Activated CD4-positive, alpha-beta T cell treated with anti-CD3 and anti-CD28 coated beads for 4 hours (primary cell): ENCODE measurements around the gene KATNB1.
A peak's percentile ranks its signal among the peaks of the same experiment; 100 is the strongest.
"Not testable (repeated sequence)": the region's sequence is repeated elsewhere in the genome, so short reads cannot be mapped to it uniquely, and the experiment has no call there.

Experiments
- DNase-seq, 2 donors: peaks; one replicate each; pipeline ENCODE4 v3.0.0-alpha.2; 2020

The KATNB1 gene

DNA sequence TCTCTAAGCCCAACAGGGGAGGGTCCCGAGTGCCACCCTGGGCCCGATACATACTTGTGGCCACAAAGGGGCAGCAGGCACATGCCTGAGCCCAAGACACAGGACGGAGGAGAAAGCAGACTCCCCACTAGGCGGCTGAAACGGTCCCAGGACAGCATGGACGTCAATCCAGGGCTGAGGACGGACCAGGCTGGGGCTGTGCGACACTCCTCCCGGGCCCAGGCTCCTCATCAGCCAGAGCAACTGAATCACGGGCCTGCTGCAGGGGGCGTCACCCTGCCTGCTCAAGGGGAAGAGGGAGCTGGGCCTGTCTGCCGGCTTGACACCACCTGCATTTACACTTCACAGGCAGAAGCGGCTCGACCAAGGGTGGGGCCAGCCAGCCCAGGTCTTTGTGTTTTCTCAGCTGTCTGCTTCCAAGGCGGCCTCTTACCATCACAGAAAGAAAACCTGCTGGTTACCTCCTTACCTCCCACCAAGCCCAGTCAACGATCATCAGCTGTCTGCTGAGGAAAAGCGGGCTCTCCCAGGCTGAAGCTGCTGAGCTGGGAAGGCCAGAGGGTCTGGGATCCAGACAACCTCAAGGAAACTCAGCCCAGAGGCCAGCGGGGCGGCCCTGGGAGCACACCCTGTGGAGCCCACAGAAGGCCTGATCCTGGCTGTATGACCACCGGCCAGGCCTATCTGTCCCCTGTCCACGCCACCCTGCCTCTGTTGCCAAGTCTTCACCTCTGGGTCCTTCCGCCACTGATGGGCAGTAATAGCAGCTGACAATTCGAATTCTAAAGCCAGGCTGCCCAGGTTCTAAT lies 40.3 kb downstream of the KATNB1 start:
- no peak for DNase-seq

DNA sequence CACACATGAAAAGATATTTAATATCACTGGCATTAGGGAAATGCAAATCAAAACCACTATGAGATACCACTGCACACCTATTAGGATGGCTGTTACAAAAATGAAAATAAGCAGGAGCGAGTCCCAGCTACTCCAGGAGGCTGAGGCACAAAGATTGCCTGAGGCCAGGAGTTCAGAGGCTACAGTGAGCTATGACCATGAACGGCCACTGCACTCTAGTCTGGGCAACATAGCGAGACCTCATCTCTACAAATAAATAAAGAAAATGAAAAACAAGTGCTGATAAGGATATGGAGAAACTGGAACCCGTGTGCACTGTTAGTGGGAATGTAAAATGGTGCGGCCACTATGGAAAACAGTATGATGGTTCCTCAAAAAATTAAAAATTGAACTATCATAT lies 43.1 kb downstream of the KATNB1 start:
- DNase-seq = no peak

DNA sequence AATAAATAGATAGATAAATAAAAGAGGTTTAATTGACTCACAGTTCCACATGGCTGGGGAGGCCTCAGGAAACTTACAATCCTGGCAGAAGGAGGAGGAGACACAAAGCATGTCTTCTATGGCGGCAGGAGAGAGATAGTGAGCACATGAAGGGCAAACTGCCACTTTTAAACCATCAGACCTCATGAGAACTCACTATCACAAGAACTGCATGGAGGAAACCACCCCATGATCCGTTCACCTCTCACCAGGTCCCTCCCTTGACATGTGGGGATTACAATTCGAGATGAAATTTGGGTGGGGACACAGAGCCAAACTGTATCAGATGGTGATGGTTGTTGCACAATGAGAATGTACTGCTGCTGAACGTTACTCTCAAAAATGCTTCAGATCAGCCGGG lies 44.3 kb downstream of the KATNB1 start:
- not testable (repeated sequence) for DNase-seq

DNA sequence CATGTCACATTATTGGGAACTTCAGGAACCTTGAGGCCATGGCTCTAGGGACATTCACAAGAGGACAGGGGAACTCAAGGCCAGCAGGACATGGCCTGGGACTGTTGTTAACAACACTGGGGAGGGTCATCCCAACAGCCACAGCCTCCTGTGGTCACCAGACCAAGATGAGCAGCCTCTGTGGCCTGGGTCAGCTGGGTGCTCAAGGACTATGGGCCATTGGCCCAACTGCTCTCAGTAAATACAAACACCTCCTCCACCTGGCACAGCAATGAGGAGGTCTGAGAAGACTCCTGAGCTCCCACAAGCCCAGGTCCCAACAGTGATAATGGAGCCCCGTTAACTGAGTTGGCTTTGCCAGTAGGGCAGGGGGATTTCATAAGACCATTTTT lies 45.8 kb downstream of the KATNB1 start:
- no peak for DNase-seq

DNA sequence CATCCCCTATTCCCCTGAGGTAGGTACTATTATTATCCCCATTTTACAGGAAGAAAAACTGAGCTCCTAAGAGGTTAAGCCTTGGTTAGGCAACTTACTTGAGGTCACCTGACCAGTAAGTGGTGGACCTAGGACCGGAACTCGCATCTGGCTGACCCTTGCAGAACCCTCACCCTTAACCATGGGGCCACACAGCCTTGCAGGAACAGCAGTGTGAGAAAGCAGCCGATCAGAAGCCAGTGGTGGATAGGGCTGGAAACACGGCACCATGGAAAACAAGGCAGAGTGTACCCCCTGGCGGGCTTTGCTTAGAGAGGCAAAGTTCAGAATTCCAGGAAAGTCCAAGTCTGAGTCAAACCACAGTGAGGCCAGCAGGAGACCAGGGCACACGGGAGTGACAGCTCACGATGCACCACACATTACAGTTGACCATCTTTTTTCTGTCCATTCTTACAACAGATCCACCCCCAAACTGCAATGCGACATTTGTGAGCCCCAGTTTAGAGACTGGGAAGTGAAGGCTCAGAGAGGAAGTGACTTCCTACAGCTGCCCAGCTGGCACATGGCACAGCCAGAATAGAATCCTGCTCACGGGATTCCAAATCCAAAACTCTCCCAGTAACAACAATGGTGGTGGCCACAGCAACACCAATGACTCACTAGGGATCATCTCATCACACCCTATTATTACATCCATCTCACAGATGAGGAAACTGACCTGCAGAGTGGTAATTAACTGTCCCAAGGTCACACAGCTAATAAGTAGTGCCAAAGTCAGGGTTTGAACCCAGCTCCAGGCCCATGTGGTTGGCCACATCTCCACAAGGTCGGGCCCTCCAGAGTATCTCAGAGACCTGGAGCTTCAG lies 46.4 kb downstream of the KATNB1 start:
- no peak for DNase-seq

DNA sequence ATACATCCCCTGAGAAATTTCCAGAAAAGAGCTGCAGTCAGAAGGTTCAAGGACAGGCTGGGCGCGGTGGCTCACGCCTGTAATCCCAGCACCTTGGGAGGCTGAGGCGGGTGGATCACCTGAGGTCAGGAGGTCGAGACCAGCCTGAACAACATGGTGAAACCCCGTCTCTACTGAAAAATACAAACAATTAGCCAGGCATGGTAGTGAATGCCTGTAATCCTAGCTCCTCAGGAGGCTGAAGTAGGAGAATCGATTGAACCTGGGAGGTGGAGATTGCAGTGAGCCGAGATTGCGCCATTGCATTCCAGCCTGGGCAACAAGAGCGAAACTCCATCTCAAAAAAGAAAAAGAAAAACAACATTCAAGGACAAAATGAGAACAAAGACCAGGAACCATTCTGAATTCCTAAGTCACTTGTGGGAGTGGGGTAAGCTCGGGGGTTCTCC lies 47.1 kb downstream of the KATNB1 start:
- not testable (repeated sequence) for DNase-seq

DNA sequence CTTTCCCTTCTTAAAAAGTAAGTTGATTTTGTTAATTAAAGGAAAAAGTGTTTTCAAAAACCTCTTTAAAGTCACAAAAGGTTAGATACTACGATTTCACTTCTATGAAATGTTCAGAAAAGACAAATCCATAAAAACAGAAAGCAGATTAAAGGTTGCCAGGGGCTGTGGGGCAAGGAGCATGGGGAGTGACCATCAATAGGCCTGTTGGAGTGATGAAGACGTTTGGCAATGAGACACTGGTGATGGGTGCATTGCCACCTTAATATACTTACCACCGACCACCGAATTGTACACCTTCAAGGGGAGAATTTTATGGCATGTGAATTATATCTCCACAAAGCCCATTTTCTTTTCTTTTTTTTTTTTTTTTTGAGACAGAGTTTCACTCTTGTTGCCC lies 47.5 kb downstream of the KATNB1 start:
- no peak for DNase-seq

DNA sequence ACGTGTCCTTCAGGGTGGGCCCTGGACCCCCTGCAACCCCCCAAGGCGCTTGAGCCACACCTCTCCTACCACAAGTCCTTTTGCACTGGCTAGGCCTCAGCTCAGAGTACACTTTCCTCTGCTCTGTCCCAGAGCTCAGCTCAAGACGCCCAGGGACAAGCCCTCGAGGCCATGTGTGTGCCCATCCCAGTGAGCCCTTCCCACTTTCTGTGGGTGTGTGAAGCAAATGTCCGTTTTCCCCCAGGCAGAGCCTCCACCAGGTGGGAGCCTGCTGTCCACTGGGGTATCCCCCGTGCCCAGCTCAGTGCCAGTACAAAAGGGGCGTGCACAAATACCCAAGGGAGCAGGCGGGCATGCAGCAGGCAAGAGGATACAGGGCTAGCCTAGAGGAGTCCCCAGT lies 48.3 kb downstream of the KATNB1 start:
- no peak for DNase-seq

DNA sequence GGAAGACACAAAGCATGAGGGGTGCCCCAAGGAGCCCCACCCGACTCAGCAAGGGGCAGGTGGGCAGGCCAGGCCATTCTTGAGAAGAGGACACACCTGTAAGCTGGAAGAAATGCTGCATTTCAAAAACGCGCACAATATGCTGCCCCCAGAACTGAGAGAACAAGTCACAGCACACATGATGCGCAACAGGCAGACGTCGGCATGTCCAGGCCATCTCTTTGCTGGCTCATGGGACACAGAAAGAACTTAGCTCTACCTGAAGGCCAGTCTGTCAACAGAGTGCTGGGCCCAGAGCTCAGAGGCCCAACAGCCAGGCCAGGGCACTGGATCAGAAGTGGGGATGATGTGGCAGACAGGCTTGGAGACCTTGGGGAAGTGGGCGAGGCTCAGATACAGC lies 48.8 kb downstream of the KATNB1 start:
- no peak for DNase-seq

DNA sequence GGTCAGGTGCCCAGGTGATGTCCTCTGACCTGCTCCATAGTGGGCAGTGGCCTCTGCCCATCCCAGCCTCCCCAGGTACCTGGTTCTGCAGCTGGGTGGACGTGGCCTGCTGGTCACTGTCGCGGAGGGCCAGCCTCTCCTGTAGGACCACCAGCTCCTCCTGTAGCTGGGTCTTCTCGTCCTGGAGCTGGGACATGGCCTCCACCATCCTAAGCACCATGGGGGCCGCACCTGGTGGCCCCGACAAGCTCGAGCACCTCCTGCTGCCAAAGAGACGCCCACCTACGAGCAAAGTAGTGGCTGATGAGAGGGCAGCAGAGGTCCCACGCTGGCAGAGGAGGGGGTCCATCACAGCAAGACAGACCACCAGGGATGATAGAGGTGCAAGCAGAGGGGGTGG lies 49.8 kb downstream of the KATNB1 start:
- no peak for DNase-seq

DNA sequence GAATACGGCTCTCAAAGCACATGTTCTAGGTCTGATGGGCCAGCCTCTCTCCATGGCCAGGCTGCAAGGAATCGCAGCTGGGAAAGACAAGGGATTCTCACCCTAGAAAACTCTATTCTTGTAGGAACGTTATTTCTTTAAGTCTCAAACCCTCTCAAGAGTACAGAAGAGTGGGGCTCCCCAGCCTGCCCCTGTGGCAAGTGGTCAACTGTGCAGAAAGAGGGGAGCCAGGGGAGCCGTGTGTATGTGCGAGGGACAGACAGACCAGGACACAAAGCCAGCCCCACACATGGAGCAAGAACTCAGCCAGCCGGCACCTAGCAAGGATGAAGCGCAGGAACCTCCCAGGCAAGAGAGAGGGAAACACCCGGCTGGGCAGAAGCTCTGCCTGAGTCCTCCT lies 50.4 kb downstream of the KATNB1 start:
- DNase-seq = no peak

DNA sequence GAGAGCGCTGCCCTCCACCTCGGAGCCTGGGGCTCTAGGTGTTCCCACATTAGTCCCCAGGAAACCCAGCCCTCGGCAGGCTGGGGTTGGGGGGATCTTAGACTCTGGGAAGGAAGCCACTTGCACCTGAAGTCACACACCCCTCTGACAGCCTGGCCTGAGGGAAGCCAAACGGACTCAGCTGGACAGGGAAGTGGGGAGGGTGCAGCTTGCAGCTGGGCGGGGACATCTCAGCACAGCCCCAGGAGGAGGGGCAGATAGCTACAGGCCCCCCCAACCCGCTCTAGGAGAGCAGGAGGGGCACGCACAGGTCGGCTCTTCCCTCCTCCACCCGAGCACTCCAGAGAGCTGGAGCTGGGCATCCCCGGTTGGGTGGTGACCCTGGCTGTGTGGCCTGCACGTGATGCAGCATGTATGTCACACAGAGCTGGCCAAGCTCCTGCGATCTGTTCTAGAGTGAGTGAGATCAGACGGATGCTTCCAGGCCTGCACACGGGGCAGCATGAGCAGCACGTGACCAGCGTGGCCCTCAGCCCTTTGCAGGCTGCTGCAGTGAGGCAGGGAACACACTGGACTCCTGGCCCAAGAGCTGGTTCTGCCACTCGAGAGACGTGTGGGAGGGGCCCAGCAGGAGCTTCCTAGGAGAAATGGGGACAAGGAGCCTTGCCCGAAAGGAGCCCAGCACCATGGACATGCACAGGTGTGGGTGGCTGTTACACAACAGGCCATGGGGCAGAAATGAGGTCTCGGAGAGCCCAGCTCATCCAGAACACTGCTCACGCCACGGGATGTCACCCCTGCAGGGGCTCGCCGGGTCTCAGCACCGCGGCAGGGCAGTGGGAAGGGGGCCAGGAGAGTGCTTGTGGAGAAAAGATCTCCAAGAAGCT lies 51.3 kb downstream of the KATNB1 start:
- no peak for DNase-seq

DNA sequence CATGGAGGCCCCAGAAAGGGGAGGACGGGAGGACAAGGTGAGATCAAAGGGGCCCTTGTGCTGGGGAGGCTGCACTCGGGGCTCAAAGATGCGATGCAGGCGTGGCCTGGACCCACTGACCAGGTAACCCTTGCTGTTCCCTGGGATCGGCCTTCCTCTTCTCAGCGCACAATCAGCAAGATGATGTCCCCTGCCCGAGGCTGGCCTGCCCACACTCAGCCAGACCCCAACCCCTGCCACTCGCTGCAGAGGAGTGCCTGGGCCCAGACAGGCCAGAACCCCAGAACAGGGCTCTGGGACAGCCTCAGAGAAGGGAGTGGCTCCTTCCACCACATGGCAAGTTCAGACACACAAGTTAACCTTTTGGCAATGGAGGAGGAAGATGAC lies 51.9 kb downstream of the KATNB1 start:
- no peak for DNase-seq

DNA sequence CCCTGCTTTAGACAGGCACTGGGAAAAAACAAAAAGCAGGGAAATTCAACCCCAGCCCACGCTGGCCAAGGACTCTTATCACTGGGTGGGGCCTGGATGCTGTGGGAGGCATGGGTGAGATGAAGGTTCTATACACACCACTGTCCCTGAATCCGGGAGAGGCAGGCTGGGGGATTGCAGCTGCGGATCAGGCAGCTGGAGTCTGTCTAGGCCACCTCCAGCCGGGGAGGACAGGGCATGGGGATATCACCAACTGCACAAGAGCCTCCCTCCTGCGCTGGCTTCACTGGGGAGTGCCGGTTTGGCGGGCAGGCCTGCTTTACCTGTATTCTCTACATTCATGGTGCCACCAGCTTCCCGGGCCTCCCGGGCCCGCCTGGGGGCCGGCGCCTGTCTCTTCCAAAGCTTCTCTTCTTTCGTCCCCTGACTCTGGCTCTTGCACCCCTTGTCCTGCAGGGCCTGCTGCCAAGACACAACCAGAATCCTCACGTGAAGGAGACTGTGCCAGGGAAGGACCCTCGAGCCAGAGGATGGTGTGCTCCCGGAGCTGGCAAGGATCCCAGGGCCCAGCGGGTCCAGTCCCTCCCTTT lies 52.8 kb downstream of the KATNB1 start:
- no peak for DNase-seq

DNA sequence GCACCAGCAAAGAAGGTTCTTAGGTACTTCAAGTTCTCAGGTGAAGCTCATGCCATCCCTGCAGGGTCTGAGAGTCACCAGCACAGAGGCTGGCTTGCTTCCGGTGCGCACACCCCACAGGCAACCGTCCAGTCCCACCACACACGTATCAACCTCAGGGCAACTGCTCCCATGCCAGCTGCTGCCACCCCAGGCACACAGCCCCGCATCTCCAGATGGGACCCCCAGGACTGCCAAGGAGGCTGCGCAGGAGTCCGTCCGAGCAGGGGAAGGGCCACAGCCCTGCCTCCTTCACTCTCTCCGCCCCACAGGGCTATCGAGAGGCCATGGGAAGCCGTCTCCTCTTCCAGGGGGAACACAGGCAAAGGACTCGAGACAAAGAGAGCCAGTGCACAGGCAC lies 53.4 kb downstream of the KATNB1 start:
- DNase-seq = no peak

DNA sequence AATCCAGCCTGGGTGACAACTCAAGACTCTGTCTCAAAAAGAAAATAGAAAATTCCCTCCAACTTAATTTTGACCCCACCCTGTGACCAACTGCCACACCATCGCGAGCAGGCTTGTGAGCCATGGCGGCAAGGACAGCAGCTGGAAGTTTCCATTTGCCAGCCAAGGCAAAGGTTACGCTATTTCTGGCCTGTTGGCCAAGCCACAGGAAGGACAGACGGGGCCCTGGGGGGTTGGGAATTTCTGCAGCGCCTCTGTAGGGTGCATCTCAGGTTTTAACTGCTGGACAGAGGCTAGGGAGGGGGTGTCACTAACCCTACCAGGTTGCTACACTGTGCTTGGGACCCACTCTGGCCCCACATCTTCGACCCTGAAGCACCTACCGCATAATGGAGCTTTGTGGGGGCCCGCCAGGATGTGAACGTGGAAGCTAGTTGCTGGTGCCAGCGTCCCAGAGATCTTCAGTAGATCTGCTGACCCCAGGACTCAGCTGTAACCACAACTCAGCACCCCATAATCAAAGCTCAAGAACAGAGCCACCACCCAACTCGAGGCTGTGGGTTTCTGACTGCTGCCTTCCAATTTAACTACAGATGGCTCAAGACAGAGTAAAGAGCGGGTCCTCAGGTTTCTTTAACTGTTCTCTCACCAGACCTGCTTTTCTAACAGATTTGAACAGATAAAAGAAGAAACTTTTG lies 55.8 kb downstream of the KATNB1 start:
- DNase-seq = no peak

DNA sequence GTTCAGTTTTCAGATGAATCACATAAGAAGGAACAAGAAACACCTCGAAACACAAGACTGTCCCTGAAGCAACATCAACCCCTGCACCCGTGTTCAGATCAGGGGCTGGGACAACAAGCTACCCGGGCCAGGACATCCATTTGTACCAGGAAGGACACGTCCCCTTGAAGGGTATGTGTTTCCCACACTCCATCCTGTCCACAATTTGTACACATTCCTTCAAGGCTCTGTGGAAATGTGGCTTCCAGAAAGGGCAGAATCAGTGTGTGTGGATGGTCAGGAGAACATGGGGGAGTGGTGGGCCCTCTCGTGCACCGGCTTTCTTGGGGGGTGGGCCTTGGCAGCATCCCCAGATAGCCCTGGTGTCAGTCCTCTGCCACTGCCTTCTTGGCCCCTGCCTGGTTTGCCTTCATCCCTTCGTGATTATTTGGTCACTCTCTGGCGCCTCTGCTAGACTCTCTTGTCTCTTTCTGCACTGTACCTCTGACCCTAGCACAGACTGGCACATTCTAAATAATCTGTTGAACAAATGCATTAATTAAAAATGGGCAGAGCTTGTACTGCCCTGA lies 56.4 kb downstream of the KATNB1 start:
- DNase-seq = no peak

DNA sequence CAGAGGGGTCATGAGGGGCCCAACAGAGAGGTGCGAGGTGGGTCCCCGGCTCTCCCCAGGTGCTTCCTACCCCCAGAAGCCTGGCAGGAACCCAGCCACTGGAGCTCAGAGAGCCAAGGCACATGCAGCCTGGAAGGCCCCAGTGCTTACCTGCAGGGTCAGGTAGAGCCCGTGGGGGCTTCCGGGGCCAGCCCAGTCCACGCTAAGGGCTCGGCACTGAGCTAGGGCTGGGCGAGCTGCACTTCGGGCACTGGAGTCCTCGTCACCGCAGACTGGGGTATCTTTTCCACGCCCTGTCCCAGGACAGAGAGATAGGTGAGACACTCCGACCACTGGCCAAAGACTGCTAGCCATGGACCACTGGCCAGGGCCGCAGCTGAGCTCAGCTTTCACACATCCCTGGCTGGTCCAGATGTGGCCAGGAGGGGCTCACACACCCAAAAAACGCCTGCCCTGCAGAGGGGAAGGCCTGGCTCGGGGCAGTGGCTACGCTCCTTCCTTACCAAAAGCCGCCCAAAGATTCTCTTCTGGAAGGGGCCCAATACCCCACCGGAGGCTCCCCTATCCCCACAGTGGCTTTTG lies 59.4 kb downstream of the KATNB1 start:
- DNase-seq = no peak

DNA sequence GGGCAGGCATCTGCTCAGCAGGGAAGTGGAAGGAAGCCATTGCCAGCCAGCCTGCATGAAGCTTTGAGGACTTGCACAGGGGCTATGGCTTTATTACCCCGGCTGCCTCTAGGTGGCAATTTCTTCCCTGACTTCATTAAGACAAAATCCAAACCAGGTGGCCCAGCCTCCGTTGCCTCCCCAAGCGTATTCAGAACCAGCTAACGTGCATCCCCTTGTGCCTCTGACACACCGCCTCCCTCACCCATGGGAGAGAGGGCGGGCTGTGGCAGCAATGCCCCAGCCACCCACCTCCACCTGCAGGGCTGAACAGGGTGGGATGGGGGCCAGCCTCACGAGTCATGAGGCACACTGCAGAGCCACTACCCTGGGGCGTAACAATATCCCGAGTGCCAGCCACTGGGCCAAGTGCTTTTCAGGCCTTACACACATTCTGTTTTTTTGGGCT lies 59.9 kb downstream of the KATNB1 start:
- peak; percentile 9 to 29 for DNase-seq

DNA sequence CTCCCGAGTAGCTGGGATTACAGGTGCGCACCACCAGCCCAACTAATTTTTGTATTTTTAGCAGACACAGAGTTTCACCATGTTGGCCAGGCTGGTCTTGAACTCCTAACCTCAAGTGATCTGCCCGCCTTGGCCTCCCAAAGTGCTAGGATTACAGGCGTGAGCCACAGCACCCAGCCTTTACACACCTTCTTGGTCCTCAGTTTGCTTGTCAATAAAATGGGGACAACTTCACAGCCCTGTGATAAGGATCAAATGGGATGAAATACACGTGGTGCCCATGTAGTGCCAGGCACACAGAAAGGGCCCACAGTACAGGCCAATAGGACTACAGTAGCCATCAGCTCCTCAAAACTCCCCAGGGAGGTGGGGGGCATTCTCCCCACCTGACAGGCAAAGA lies 60.4 kb downstream of the KATNB1 start:
- not testable (repeated sequence) for DNase-seq

DNA sequence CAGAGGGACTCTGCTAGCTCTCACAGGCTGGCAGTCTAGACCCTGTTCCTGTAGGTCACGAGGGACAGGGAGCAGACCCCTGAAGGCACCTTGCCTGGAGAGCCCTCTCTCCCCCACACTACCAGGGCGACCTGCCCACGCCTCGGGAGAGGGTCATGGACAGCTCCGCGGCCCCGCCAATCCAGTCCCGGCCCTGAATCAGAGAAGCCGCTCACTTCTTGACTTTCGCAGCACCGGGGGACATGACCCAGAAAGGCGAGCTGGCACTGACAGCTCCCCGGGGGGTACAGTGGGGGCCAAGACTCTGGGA lies 61.6 kb downstream of the KATNB1 start:
- DNase-seq = no peak
